ENCODE data around the gene C2CD4D.

C2CD4D gene

GRCh38 chr1:151867321-151867720, 27.7 kb upstream of the C2CD4D start:
- Histone ChIP-seq H3K27ac (ENCODE audit: low read length) (no peak overlapping the region), H2AFZ (ENCODE audit: low read depth, low read length) (no peak overlapping the region), H4K20me1 (ENCODE audit: insufficient read depth, low read length) (no peaks in the 10 kb centered on the region), H3K4me3 (ENCODE audit: low read depth in 1 of 2, low read length in 2 of 2) (no peak overlapping the region), H3K79me2 (ENCODE audit: insufficient read depth, low read length) (no peaks in the 10 kb centered on the region), H3K9ac (ENCODE audit: low read depth, low read length) (no peak overlapping the region), H3K9me3 (ENCODE audit: insufficient read depth, low read length, severe bottlenecking) (no peaks in the 10 kb centered on the region), H3K36me3 (ENCODE audit: insufficient read depth, low read length) (no peaks in the 10 kb centered on the region), H3K4me2 (ENCODE audit: insufficient read depth, low read length) (no peak overlapping the region), H3K27me3 (ENCODE audit: insufficient read depth, low read length, poor library complexity) (peaks cover 8% of the 10 kb centered on the region), H3K4me1 (ENCODE audit: insufficient read depth, low read length) (no peaks in the 10 kb centered on the region)
- no peak for ATAC-seq (ENCODE audit: insufficient read depth, low read depth)
- TF ChIP-seq CTCF (IDR thresholded peaks at IDR 0.05; ENCODE audit: borderline replicate concordance, extremely low read depth, low read length, poor library complexity, severe bottlenecking) (no peak), EZH2 (IDR thresholded peaks at IDR 0.05; ENCODE audit: borderline replicate concordance, low read depth, low read length, severe bottlenecking) (no peak)
- no peak for DNase-seq

- TF ChIP-seq CTCF (IDR thresholded peaks at IDR 0.05; ENCODE audit: borderline replicate concordance, extremely low read depth, low read length, poor library complexity, severe bottlenecking) (no peak), EZH2 (IDR thresholded peaks at IDR 0.05; ENCODE audit: borderline replicate concordance, low read depth, low read length, severe bottlenecking) (no peak)
- Histone ChIP-seq H4K20me1 (ENCODE audit: insufficient read depth, low read length) (no peaks in the 10 kb centered on the region), H3K4me2 (ENCODE audit: insufficient read depth, low read length) (no peak overlapping the region), H2AFZ (ENCODE audit: low read depth, low read length) (no peak overlapping the region), H3K9me3 (ENCODE audit: insufficient read depth, low read length, severe bottlenecking) (no peaks in the 10 kb centered on the region), H3K9ac (ENCODE audit: low read depth, low read length) (no peak overlapping the region), H3K27ac (ENCODE audit: low read length) (no peak overlapping the region), H3K79me2 (ENCODE audit: insufficient read depth, low read length) (no peaks in the 10 kb centered on the region), H3K4me1 (ENCODE audit: insufficient read depth, low read length) (no peaks in the 10 kb centered on the region), H3K4me3 (ENCODE audit: low read depth in 1 of 2, low read length in 2 of 2) (no peak overlapping the region), H3K27me3 (ENCODE audit: insufficient read depth, low read length, poor library complexity) (peaks cover 4% of the 10 kb centered on the region), H3K36me3 (ENCODE audit: insufficient read depth, low read length) (no peaks in the 10 kb centered on the region)
- ATAC-seq (ENCODE audit: insufficient read depth, low read depth) (no peak), DNase-seq (no peak)
Observed at GRCh38 chr1:151864411-151864810, 24.8 kb upstream of the C2CD4D start.

- H3K9ac ChIP-seq (ENCODE audit: low read depth, low read length), result no peak overlapping the region
- no peaks in the 10 kb centered on the region for H3K79me2 ChIP-seq (ENCODE audit: insufficient read depth, low read length)
- no peaks in the 10 kb centered on the region for H3K9me3 ChIP-seq (ENCODE audit: insufficient read depth, low read length, severe bottlenecking)
- no peak overlapping the region for H2AFZ ChIP-seq (ENCODE audit: low read depth, low read length)
- H3K4me1 ChIP-seq (ENCODE audit: insufficient read depth, low read length), result no peaks in the 10 kb centered on the region
- TF ChIP-seq EZH2 (IDR thresholded peaks at IDR 0.05; ENCODE audit: borderline replicate concordance, low read depth, low read length, severe bottlenecking) (no peak), CTCF (IDR thresholded peaks at IDR 0.05; ENCODE audit: borderline replicate concordance, extremely low read depth, low read length, poor library complexity, severe bottlenecking) (no peak)
- no peak overlapping the region for H3K27ac ChIP-seq (ENCODE audit: low read length)
- DNase-seq (no peak), ATAC-seq (ENCODE audit: insufficient read depth, low read depth) (no peak)
- peaks cover 4% of the 10 kb centered on the region for H3K27me3 ChIP-seq (ENCODE audit: insufficient read depth, low read length, poor library complexity)
- no peaks in the 10 kb centered on the region for H3K36me3 ChIP-seq (ENCODE audit: insufficient read depth, low read length)
- no peak overlapping the region for H3K4me3 ChIP-seq (ENCODE audit: low read depth in 1 of 2, low read length in 2 of 2)
- no peaks in the 10 kb centered on the region for H4K20me1 ChIP-seq (ENCODE audit: insufficient read depth, low read length)
- no peak overlapping the region for H3K4me2 ChIP-seq (ENCODE audit: insufficient read depth, low read length)
Observed at GRCh38 chr1:151862604-151863003, 23.0 kb upstream of the C2CD4D start.

Measured in DND-41 (cell line).